Measurements from ENCODE around the gene TBCE.

The TBCE gene

DNA sequence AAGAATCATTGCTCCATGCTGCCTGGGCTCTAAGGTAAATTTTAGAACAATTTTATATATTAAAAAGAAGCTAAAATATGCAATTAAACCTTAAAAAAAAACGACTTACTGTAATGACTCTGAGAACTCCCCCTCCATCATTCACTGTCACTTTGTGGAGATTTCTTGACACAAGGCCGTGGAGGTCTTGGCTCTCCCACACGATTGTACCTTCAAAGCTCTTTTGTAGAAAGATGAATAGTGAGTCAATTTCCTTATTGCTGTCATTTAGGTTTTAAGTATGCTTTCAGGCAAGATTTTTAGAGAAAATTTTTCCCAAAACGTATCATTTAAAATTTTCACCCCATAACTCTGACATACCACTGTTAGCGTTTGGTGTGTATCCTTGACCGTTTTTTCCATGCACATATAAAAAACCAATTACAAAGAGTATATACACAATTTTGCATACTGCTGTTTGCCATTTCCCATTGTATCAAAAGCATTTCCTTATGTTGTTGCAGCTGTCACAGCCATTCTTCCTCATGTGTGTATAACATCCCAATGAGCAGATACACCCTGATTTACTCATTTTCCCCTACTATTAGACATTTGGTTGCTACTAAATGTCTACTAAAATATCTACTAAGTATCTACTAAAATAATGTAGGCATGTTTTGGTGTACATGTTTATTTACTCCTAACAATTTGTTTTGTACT, 103.7 kb downstream of the TBCE start:
- H3K27ac ChIP-seq: no peak overlapping the region
- TF ChIP-seq ZFX (IDR thresholded peaks at IDR 0.05; ENCODE audit: borderline replicate concordance): no peak
- TF ChIP-seq, protein P1, sequence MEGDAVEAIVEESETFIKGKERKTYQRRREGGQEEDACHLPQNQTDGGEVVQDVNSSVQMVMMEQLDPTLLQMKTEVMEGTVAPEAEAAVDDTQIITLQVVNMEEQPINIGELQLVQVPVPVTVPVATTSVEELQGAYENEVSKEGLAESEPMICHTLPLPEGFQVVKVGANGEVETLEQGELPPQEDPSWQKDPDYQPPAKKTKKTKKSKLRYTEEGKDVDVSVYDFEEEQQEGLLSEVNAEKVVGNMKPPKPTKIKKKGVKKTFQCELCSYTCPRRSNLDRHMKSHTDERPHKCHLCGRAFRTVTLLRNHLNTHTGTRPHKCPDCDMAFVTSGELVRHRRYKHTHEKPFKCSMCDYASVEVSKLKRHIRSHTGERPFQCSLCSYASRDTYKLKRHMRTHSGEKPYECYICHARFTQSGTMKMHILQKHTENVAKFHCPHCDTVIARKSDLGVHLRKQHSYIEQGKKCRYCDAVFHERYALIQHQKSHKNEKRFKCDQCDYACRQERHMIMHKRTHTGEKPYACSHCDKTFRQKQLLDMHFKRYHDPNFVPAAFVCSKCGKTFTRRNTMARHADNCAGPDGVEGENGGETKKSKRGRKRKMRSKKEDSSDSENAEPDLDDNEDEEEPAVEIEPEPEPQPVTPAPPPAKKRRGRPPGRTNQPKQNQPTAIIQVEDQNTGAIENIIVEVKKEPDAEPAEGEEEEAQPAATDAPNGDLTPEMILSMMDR (IDR thresholded peaks at IDR 0.05): no peak

DNA sequence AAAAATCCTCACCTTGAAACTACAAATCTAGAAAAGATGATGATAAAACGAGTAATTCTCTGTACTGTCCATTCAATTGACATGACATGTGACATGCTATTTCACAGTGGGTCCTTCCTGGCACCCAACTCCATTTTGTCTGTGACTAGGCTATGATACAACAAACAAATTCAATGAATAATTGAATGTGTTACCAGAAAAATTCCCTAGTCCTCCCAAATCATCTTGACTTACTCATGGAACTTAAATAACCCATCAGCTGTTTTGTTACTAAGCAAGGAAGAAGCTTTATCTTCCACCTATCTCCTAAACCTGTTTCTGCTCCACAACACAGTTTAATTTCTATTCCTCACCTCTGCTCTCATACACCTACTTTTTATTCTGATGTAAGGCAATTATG, 106.6 kb downstream of the TBCE start:
- TF ChIP-seq ZFX (IDR thresholded peaks at IDR 0.05; ENCODE audit: borderline replicate concordance): no peak
- TF ChIP-seq, protein P1 (IDR thresholded peaks at IDR 0.05): no peak
- H3K27ac ChIP-seq: no peak overlapping the region

DNA sequence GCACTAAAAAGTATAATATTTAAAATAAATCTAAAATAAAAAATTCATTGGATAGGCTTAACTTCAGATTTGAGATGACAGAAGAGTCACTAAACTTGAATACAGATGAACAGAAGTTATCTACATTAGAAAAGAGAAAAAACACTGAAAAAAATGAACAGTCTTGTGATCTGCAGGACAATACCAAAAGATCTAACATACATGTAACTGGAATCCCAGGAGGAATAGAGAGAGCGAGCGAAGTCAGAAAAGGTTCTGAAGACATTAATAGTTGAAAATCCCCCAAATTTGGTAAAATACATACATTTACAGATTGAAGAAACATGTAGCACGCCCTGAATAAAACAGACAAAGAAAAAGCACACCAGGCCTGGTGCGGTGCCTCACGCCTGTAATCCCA, 115.9 kb downstream of the TBCE start:
- no peak for TF ChIP-seq ZFX (IDR thresholded peaks at IDR 0.05; ENCODE audit: borderline replicate concordance)
- TF ChIP-seq, protein P1 (IDR thresholded peaks at IDR 0.05): no peak
- no peak overlapping the region for H3K27ac ChIP-seq

DNA sequence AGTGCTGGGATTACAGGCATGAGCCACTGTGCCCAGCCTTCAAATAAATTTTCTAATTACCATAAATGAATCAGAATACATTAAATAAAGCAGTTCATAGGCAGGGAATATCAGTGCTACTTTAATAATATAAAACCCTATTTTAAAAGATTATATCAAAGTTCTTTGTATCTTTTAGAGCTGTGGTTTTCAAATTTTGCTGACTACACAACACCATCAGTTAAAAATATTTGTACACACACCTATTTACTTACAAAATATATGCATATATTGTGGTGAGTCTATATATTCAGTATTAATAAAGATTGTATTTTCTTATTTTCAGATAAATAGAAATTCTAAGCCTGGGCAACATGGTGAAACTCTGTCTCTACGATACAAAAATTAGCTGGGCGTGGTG, 118.3 kb downstream of the TBCE start:
- H3K27ac ChIP-seq: no peak overlapping the region

DNA sequence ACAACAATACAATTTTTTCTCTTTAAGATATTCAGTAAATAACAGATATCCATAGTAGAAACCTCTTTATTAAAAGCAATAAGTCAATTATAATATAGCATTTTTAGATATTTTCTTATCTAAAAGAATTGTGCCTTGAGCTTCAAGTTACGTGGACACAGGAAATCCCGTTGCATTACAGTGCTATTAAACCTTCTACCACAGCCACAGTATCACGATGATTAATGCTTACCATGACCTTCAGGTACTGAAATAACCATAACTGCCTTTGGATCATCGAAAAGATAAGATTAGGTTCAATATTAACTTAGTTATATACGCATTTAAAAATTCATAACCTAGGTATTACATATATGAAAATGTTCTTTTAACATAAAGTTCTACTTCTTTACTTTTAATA, 119.1 kb downstream of the TBCE start:
- no peak overlapping the region for H3K27ac ChIP-seq
- no peak for TF ChIP-seq ZFX (IDR thresholded peaks at IDR 0.05; ENCODE audit: borderline replicate concordance)
- TF ChIP-seq, protein P1 (IDR thresholded peaks at IDR 0.05): no peak

More for the DNA sequence above, 118.3 kb downstream of the TBCE start:
- TF ChIP-seq, protein P1 (IDR thresholded peaks at IDR 0.05): no peak
- no peak for TF ChIP-seq ZFX (IDR thresholded peaks at IDR 0.05; ENCODE audit: borderline replicate concordance)

DNA sequence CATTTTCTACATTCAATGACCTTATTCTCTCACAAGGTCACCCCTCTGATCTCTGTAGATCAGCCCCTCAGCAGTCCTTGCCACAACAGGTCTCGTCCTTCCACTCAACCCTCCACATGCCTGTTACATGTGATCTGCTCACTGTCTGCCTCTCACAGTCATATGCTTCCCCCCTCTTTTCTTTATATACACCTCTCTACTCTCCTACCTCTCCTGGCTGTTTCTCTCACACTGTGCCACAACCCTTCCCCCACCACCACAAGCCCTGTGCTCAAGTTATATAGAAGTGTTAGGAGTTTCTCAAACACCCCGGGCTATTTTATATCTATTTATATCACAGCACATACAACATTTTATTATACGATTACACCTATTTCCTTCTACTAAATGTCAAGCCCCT, 124.4 kb downstream of the TBCE start:
- TF ChIP-seq ZFX (IDR thresholded peaks at IDR 0.05; ENCODE audit: borderline replicate concordance): no peak
- TF ChIP-seq, protein P1 (IDR thresholded peaks at IDR 0.05): no peak
- H3K27ac ChIP-seq: peak overlapping the region; percentile 11

DNA sequence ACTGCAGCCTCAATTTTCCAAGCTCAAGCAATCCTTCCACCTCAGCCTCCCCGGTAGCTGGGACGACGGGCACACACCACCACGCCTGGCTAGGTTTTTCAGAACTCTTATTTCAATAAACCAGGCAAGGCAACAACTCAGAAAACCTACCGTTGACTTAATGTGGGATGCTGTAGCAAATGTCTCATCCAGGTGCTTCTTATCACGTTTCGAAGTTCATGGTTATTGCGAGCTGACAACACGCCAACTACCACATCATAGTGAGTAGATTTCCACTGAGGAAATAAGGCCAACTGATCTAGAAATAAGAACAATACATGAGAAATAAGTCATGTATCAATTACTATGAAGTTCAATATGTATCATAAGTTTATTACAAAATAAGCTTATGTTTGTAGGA, 127.3 kb downstream of the TBCE start:
- TF ChIP-seq, protein P1 (IDR thresholded peaks at IDR 0.05): no peak
- TF ChIP-seq ZFX (IDR thresholded peaks at IDR 0.05; ENCODE audit: borderline replicate concordance): no peak
- H3K27ac ChIP-seq: no peak overlapping the region

All from 22Rv1 (cell line).